Sigmoid colon (tissue), 4 donors: ENCODE data around the gene ENO3.

ENCODE experiments used
- EP300 ChIP-seq, 4 donors: sonication (generic); formaldehyde crosslinking; IDR thresholded peaks; one replicate each; pipeline ENCODE4 v1.6.1; 2017; ENCODE audit warnings: antibody characterized with exemption in 4 of 4
- POLR2A ChIP-seq, 2 donors: fragments of 450-650 bp; IDR thresholded peaks; one replicate each; pipeline ENCODE4 v1.6.1; 2016; ENCODE audit warnings: antibody characterized with exemption in 2 of 2, mild to moderate bottlenecking in 2 of 2, moderate library complexity in 2 of 2
- POLR2AphosphoS5 ChIP-seq, 4 donors: sonication (generic); formaldehyde crosslinking; IDR thresholded peaks; one replicate each; pipeline ENCODE4 v1.6.1; 2017; ENCODE audit warnings: antibody characterized with exemption in 4 of 4
- TF ChIP-seq, protein P1 (sequence below), 4 experiments: fragments of 450-650 bp in 3 of 4; fragments of 200-600 bp in 1 of 4; IDR thresholded peaks; one replicate each; pipeline ENCODE4 v1.5.1; 2016 to 2019; ENCODE audit warnings: antibody characterized with exemption in 4 of 4, mild to moderate bottlenecking in 3 of 4, moderate library complexity in 2 of 4

DNA sequence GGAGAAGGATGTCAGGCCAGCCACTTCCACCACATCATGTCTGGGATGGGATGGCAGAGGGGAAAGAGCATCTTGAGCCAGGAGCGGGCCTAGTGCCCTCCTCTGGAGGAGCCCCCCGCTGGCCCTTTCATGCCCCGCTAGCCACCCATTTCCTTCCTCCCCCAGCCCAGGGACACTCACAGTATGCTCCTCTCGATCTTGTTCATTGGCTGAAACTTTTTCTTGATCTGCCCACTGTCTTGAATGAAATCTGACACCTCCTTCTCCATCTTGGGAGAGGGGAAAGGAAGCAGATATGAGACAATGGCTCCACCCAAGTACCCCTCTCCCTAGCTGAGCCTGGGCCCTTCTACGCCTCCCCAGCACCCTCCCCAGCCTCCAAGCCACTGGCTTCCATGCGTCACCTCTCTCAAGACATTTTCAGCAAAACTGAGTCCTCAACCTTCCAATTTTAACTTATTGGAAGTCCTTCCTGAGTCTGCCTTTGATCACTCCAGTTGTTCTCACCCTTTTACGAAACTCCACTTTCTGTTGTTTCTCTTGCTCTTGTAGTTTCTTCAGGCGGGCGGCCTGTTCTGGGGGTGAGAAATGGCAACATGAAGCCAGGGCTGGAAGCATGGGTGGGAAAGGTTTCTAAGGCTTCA is 9.5 kb downstream of the ENO3 start:
- TF ChIP-seq POLR2A (IDR thresholded peaks at IDR 0.05) (no peak), EP300 (IDR thresholded peaks at IDR 0.05) (no peak), POLR2AphosphoS5 (IDR thresholded peaks at IDR 0.05) (no peak)
- TF ChIP-seq, protein P1, sequence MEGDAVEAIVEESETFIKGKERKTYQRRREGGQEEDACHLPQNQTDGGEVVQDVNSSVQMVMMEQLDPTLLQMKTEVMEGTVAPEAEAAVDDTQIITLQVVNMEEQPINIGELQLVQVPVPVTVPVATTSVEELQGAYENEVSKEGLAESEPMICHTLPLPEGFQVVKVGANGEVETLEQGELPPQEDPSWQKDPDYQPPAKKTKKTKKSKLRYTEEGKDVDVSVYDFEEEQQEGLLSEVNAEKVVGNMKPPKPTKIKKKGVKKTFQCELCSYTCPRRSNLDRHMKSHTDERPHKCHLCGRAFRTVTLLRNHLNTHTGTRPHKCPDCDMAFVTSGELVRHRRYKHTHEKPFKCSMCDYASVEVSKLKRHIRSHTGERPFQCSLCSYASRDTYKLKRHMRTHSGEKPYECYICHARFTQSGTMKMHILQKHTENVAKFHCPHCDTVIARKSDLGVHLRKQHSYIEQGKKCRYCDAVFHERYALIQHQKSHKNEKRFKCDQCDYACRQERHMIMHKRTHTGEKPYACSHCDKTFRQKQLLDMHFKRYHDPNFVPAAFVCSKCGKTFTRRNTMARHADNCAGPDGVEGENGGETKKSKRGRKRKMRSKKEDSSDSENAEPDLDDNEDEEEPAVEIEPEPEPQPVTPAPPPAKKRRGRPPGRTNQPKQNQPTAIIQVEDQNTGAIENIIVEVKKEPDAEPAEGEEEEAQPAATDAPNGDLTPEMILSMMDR (IDR thresholded peaks at IDR 0.05) = no peak
